HG03457 (cell line): ENCODE measurements around the gene SPDYC.
A peak's percentile ranks its signal among the peaks of the same experiment; 100 is the strongest.

Experiments used
- ATAC-seq: cut with Tn5 transposase; IDR thresholded peaks from one replicate; pipeline ENCODE4 v1.9.1; 2021; ENCODE audit warnings: moderate number of reproducible peaks; ENCODE audit not compliant: unreplicated experiment

The SPDYC gene, protein sequence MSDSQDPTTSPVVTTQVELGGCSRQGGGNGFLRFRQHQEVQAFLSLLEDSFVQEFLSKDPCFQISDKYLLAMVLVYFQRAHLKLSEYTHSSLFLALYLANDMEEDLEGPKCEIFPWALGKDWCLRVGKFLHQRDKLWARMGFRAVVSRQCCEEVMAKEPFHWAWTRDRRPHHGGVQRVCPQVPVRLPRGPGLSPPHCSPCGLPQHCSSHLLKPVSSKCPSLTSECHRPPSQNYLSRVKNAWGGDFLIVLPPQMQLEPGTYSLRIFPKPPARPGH

DNA sequence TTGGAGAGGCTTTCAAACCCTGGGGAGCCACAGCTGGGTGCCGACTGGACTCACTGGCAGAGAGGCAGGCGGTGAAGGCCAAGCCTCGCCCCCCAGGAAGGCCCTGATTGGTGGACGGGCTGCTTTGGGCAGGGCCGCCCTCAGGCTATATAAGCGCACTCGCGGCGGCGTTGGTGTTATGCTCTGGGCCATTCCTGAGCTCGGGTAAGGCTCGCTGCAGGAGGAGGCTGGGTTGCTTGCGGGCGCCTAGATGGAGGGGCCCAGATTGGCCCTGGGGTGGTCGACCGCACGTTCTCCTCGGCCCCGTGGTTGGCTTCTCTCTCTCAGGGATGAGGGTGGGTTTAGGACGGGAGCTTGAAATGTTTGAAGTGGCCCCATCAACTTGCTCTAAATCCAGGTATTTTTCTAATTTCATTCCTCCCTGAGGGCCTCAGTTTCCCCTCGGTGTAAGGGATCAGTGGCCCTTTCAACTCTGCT, at the start of gene SPDYC:
TSS of gene SPDYC (plus strand) at position 176 of the 477 bp plus-strand sequence. CDS start 1,125 bp downstream, outside the sequence.
- ATAC-seq, result no peak

- no peak for ATAC-seq
Observed at GRCh38 chr11:65120831-65121230, 49.2 kb upstream of the SPDYC start.

DNA sequence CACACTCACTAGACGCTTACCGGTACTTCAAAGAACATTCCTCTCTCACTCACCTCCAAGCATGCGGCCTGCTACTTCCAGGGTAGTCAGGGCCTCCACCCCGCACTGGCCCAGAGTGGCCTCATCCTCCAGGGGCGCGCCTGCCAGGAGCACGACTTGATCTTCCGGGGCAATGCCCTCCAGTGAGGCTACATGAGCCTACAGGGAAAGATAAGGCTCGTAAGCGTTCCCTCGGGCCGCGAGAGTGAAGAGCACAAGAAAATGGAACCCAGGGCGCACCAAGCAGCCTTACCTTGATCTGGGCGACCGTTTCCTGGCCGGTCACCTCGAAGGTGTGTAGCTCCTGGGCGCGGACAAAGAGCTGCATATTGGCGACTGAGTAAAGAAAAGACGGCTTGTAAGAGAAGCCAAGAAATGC, 48.6 kb upstream of the SPDYC start:
- ATAC-seq, result no peak

GRCh38 chr11:65121865-65122696, 48.0 kb upstream of the SPDYC start, which contains the start of the genes FAU and MRPL49:
Gene FAU (minus strand): TSS chr11:65122134. CDS start chr11:65121813, 321 bp downstream.
Gene MRPL49 (plus strand): TSS chr11:65122321. CDS start chr11:65122347, 26 bp downstream.
- peak; percentile 49 for ATAC-seq

- no peak for ATAC-seq
Observed at GRCh38 chr11:65124480-65125196, 45.4 kb upstream of the SPDYC start.

DNA sequence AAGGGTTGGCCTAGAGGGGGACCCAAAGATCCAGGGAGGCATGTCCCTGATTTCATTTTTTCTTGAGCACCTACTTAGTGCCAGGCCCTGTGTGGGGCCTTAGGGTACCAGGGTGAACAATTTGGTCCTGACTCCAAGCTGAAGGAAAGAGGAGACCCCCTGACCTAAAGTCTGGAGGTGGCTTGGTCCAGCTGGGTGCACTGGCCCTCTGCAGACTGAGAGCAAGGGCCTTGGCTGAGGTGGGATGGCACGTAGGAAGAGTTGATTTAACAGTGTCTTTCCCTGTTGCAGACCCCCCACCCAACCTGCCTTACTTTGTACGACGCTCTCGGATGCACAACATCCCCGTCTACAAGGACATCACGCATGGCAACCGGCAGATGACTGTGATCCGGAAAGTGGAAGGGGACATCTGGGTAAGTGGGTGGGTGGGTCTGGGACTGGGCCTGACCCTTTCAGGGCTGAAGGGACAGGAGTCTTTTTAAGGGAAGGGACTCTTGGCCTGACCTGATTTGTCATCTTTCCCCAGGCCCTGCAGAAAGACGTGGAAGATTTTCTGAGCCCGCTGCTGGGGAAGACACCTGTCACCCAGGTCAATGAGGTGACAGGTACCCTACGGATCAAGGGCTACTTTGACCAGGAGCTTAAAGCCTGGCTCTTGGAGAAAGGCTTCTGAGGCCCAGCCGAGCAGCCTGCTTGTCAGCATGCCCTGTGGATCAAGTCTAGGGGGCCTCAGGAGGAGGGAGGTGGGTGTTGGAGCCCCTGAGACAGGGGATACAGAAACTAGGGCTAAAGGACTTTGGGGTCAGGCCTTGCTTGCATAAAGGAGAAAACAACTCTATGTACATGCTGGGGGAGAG, 44.6 kb upstream of the SPDYC start:
- no peak for ATAC-seq

DNA sequence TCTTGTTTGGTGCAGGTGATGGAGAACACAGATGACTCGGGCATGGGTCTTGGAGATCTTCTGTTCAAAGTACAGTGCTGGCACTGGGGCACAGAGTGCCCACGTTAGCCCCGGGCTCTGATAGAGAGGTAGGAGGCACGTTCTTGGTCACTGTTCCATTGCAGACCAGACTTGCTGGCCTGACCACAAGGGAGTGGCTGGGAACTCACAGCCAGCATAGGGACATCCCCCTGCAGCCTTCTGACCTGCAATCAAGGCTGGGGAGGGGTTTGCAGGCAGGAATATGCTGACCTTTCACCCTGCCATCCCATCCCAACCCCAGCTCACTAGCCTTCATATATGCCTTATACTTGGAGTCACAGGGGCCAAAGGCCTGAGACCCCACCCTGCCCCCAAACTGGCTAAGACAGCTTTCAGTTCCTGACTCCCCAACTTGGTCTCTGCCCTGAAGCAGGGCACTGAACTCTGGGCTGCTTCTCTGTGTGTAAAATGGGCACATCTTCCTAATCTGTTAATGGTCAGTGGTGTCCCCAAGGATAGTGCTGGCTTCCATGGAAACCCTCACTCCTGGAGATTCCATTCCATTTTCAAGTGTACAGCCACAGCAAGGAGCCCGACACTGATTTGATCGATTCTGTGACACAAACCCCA, 43.3 kb upstream of the SPDYC start:
- no peak for ATAC-seq

DNA sequence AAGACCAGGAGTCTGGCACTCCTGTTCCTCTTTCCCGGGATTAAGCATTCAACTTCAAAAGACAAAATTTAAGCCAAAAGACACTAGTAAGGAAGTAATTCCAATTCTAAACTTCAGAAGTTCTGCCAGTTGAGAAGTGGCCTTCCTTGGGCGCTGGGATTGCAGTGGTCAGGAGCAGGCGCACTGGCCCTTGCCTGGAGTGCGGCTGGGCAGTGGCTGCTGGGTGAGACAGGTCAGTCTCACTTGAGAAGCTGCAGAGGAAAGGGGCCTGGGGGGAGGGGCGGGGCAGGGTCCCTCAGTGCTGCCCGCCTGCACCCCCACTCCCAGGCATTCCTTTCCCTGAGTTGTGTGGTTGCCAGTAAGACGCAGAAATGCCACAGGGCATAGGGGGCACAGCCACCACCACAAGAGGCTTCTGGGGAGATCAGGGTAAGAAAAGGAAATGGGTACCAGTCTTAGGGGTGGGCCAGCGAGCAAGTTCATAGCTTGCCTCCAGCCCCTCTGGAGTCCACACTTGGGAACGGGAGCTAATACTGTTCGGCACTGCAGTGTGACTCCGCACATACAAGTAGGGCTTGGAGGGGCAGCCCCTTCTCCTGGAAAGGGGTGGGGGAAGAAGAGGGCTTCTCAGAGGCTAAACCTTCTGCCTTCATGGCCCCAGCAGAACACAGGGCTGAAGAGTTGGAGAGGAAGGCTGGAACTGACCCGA, 42.4 kb upstream of the SPDYC start:
- ATAC-seq, result no peak

DNA sequence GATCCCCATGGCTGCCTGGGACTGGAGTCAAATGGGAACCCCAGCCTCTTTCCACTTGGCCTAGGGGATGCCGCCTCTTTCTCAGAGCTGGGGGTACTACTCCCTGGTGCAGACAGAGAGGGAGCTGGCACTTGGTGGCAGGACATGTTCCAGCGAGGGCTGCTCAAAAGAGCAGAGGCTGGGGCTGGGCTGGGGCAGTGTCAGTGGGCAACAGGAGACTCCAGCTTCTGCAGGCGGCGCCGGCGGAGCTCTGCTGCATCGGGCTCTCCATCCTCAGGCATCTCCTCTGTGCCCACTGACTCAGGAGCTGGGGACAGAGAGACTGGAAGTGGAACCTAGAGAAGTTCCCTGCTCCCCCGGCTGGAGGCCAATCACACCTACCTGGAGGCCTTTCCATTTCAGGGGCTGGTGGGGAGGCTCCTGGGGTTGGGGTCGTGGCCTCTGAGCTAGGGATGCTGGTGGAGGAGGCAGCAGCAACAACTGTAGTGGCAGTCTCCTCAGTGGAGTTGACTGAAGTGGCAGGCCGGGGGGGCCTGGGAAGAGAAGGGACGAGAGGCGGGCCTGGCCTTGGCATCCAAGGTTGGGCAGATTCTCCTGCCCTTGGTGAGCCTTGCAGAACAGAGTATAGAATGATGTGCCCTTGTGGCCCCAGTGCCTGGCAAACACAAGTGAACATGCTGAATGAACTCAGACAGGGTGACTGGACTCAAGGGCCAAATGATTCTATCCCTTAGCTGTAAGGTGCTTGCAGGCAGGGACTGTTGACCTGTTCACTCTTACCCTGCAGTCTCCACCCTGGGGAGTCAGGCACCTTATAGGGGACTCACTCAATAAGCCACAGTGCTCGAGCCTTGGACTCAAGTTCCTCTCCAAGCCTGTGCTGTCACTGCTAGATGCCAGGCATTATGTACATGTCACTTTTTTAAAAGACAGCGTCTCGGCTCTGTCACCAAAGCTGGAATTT, 41.6 kb upstream of the SPDYC start:
- no peak for ATAC-seq

DNA sequence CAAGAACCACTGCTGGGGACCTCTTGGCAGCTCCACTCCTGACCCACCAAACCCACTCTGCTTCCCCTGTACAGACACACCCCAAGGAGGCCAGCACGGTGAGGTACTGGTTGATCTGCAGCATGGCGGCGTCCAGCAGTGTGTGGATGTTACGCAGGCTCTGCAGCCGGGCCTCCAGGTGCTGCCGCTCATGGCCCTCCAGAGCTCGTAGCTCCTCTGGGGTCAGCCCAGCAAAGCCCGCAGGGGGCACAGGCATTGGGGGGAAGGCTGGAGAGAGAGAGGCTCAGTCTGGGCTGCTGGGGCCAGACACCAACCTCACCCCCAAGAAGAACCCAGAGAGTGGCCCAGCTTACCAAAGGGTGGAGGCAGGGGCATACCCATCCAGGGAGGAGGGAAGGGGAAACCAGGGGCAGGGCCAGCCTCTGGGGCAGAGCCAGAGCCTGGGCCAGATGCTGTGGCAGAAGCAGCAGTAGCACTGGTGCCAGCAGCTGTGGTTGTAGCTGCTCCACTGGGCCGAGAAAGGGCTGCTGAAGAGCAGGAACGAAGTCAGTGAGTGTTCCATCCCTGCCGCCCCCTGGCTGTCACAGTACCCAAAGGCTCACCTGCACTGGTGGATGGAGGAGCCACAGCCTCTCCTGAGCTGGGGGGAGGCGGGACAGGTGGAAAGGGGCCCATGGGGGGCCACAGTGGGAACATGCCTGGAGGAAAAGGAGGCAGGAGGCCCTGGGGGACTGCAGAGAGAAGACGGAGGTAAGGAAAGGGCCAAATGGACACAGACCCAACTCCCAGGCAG, 40.2 kb upstream of the SPDYC start:
- no peak for ATAC-seq

DNA sequence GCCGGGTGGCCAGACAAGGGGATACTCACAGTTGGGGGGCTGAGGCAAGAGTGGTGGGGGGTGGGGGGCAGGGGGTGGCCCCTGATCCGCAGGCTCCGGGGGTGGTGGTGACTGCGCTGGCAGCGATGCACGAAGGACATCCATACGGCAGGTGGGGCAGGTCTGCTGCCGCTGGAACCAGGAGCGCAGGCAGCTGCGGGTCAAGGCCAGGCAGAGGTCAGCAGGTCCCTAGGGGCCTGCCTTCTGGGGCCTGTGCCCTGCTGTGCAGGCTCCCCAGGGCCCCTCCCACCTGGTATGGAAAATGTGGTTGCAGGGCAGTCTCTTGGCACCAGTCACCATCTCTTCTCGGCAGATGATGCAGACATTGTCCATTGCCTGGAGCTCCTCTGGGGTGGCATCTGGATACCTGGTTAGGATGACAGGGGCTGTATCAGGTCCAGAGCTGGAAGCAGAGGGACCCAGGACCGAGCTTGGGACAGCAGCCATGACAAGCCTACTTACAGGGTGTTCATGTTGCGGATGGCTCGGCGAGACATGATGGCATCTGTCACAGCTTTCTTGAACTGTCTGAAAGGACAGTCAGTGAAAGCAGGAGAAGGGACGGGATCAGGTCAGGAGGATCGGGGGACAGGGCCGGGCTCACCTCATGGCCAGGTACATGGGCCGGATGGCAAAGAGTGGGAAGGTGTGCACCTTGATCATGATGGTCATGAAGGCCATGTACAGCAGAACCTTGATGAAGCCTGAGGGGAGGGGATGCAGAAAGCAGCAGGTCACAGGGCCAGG, 39.2 kb upstream of the SPDYC start:
- no peak for ATAC-seq

GRCh38 chr11:65131417-65131776, 38.6 kb upstream of the SPDYC start:
- ATAC-seq, result no peak

- ATAC-seq, result no peak
Observed at GRCh38 chr11:65131895-65132237, 38.2 kb upstream of the SPDYC start.

GRCh38 chr11:65132238-65132987, 37.6 kb upstream of the SPDYC start:
- ATAC-seq, result no peak

- no peak for ATAC-seq
Observed at GRCh38 chr11:65132988-65133700, 36.9 kb upstream of the SPDYC start.
